HL-60/S4 (cell line): Measurements from ENCODE around the gene COL11A2.

Experiments used
- in situ Hi-C: fragments of 300-500 bp; cut with MboI; formaldehyde crosslinking; loops from 2 replicates; pipeline ENCODE4 v1.14.3; 2022; ENCODE audit warnings: low sequenced_read_pairs

Gene COL11A2

DNA sequence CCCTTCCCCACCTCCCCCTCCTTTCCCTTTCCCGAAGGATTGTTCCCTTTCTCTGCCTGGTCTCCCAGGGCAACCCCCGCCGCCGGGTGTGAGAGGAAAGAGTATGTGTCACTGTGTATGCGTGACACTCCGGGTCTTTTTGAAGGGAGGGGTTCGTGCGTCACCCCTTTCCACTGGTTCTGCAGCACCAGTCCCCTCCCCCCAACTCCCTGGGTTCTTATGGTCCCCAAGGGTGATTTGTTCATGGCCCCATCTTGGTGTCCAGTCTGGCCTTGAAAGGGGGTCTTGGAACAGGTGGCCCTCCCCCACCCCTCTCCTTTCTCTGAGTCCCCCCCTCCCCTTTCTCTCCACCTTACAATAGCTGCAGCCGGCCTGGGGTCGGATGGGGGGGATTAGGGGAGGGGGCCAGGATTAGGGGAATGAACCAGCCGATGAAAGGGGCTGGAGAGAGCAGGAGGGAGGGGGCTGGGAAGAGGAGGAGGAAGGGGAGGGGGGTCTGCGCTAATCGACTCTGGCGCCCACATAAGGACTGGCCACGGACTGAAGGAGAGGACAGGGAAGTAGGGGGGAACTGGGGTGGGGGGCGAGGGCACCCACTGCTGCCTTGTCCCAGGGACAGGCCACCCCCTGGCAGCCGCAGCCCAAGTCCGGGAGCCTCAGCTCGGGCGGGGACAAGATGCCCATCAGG, 14.7 kb upstream of the COL11A2 start:
- in situ Hi-C loops, result no loop called here

DNA sequence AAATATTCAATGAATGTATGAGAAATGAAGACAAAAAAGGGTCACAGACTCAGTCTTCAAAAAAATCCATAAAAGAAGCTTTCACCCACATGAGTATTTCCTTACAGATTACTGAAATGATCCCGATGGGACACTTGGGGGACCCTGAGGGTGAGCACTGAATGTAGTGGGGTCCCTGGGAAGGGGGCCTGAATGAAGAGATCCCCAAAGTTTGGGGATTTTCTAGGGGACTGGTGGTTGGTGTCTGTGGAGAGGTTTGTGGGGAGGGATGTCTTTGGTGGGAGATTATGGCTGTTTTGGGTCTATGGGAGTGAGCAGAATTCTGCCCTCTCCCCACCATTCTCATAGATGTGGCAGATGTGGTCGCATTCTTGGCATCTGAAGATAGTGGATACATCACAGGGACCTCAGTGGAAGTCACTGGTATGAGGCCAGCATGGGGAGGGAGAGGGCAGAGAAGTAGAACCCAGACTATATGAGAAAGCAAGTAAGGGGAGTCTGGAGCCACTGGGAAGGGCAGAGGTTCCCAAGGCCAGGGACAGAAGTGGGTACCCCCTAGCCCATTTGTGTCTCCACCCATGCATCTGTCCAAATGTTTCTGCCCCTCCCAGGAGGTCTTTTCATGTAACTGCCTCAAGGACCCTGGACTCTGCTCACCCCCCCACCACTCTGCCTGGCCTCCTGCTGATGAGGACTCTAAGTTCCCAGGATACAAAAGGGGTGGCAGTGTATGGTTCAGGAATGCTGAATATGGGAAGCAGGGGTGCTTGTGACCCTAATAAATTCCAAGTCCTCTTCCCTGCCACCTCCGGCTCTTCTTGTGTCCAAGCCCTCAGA, 14.0 kb upstream of the COL11A2 start:
- in situ Hi-C loops, result no loop called here

DNA sequence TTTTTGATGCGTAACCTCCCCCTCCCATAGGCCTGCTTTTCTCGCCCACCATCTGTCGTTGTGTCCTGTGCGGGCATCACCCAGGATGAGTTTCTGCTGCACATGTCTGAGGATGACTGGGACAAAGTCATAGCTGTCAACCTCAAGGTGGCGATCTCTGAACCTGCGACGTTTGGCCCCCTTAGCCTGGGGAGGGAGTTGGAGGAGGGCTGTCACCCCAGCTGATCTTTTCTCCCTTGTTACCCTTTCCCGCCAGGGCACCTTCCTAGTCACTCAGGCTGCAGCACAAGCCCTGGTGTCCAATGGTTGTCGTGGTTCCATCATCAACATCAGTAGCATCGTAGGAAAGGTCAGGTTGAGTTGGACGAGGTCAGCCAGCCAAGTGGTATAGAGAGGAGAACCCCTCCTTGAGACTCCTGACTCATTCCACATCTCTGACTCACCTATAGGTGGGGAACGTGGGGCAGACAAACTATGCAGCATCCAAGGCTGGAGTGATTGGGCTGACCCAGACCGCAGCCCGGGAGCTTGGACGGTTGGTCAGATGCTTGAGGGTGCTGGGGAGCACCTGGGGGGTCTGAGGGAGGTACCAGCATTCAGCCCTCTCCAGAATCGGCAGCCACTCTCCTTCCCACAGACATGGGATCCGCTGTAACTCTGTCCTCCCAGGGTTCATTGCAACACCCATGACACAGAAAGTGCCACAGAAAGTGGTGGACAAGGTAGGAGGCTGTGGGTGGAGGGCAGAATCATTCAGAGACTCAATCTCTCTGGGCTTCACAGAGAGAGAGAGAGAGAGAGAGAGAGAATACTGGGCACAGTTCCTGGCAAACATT, 13.1 kb upstream of the COL11A2 start:
- in situ Hi-C loops, result no loop called here

GRCh38 chr6:33204415-33205190, 12.3 kb upstream of the COL11A2 start, which contains the start of gene HSD17B8:
Gene HSD17B8 (plus strand): TSS chr6:33204655. CDS start chr6:33204669, 14 bp downstream.
- in situ Hi-C loops, result no loop called here

DNA sequence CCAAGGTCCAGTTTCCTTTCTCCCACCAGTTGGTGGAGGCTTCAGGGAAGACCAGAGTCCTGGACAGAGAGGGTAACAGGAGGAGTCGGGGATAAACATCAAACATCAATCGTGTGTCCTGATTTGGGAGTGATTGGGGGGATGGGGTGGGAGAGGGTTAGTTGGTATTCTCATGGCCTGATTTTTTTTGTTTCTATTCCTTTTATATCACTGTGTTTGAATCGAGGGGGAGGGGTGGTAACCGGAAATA, 11.8 kb upstream of the COL11A2 start:
- in situ Hi-C loops, result no loop called here

DNA sequence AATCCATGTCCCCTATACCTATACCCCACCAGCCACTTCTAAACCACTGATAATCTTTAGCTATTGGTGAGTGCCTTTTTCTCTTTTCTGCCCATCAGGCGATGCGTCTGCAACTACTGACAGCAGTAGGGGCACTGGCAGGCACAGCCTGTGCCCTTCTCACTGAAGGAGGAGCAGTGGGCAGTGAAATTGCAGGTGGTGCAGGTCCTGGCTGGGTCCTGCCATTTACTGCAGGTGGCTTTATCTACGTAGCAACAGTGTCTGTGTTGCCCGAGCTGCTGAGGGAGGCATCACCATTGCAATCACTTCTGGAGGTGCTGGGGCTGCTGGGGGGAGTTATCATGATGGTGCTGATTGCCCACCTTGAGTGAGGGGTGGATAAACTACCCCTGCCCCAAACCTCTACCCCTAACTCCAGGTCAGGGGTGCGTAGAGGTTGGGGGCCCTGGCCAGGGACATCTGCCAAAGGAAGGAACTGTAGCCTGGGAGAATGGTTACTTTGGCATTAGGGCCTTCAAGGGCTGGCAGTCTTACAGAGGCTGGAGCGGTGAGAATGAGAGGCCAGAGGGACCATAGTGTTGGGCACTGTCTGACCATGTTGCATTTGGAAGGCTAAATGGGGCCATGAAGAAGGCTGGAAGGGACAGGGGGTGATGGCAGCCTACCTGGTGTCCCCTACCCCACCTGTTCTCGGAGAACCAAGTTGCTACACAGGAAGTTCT, 11.3 kb upstream of the COL11A2 start:
- in situ Hi-C loops, result no loop called here

GRCh38 chr6:33202799-33203198, 10.5 kb upstream of the COL11A2 start:
- in situ Hi-C loops, result no loop called here

DNA sequence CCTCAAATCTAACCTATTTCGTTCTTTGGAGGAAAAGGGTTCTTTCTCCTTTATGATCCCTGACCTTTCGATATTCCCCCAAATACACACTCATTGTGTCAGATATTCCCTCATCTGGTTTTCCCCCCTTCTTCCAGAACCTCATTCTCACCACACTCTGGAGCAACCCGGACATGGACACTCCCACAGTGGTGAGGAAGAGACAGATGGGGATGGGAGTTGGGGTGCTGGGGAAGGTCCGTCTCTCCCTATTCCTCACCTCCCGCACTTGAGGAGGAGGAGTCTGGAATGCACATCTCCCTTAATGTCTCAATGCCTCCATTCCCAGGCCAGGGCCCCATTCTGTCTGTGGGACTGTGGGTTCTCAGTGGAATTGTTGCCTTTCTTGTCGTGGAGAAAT, 9.7 kb upstream of the COL11A2 start:
- in situ Hi-C loops, result no loop called here

- in situ Hi-C loops, result no loop called here
These were observed 8.9 kb upstream of the COL11A2 start for GRCh38 chr6:33201147-33201545.

- in situ Hi-C loops, result no loop called here
These were observed 8.2 kb upstream of the COL11A2 start, which contains the start of the genes RXRB and SLC39A7 for GRCh38 chr6:33200219-33201146. Gene RXRB (minus strand): TSS chr6:33200665. CDS start chr6:33200476, 189 bp downstream. Gene SLC39A7 (plus strand): TSS chr6:33200867. CDS start chr6:33201246, 379 bp downstream.

DNA sequence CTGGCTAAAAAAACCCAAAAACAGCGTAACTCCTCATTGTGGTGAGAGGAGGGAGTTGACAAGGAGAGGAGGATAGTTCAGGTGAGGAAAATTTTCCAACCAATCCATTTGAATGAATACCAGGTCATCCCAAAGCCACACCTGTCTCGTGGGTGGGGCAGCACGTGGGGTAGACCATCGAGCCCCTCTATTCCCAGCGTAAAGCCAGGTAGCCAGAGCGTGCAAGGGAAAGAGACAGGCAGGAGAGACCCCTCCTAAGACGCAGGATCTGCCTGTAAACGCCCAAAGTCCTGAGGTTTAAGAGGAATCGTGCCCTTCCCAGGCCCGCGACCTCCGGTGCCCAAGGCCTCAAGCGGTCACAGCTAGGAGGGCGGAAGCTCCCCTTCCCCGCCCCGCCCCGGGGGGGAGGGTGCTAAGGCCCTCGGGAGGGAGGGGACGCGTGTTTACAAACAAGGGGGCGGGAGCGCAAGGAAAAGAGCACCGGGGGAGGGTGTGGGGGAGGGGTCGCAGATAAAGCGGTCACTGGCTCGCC, 7.5 kb upstream of the COL11A2 start:
- in situ Hi-C loops, result no loop called here

GRCh38 chr6:33198853-33199436, 6.7 kb upstream of the COL11A2 start:
- in situ Hi-C loops, result no loop called here

DNA sequence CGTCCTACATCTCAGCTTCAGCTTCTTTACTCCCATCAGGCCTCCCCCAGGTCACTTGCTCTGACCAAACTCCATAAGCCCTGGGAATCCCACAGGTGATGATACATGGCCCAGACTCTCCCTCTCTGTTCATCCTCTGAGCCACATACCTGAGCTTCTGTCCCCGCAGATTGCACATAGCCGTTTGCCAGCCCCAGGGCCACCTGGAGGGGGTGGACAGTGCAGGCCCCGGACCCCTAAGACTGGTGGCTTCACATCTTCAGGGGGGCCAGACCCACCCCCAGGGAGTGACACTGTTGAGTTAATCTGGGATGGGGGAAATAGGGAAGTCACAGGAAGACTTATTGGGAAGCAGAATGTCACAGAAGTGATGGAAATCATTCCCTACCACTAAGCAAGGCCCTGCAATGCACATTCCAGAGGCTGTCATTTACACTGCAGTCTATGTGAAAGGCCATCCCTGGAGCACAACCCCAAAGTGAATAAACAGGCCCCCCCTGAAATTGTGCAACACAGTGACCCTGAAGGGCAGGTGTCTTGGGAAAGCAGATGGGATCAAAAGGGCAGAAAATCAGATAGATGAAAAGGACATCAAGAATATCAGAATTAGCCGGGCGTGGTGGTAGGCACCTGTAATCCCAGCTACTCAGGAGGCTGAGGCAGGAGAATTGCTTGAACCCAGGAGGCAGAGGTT, 6.0 kb upstream of the COL11A2 start:
- in situ Hi-C loops, result no loop called here

GRCh38 chr6:33197431-33198048, 5.3 kb upstream of the COL11A2 start:
- in situ Hi-C loops, result no loop called here

DNA sequence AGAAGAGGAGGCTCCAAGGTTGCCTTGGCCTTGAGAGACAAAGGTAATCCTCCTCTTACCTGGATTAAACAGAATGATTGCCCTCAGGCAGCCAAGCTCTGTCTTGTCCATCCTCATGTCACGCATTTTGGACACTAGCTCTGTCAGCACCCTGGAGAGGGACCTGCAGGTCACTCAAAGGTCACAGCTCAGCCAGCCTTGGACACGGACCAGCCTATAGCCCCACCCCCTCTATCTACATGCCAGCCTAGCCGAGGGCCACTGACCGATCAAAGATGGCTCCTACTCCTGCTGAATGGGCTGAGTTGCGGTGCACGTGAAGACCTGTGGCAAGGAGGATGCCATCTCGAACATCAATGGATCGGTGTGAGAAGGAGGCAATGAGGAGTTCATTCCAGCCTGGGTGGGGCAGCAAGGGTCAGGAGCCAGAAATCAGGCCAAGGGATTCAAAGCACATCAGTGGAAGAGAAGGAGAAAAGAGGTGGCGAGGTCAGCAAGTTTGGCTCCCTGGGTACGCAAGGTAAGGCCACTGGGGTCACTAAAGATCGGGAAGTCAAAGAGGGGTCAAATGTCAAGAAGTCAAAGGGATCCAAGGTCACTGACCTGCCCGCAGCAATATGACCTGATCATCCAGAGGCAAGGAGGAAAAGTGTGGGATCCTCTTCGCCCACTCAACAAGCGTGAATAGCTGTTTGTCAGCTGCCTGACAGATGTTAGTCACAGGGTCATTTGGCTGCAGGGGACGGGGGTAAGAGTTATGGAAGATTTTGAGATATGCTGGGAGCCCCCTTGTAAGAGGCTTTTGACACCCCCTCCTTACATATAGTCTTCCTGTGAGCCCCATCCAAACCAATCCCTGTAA, 3.3 kb upstream of the COL11A2 start:
- in situ Hi-C loops, result no loop called here

DNA sequence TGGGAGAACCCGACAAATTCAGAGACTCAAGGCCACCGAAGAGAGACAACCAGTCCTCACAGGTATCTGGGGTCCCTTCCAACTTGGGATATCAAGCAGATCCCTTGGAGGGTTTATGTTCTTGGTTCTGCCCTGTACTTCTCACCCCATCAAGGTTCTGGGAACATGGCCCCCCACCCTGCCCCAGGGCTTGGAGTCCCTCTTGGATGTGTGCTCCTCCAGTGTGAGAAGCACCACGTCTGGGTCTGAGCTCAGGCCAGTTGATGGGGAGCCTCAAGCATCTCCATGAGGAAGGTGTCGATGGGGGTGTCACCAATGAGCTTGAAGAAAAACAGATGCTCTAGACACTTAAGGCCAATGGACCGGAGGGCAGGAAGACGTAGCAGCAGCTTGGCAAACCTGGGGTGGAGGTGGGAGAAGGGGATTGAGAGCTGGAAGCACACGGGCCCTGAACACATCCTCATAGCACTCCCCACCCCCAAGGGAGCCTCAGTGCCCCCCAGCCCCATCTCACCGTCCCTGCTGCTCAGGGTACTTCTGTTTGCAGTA, 2.2 kb upstream of the COL11A2 start:
- in situ Hi-C loops, result no loop called here
